ENCODE results near the gene TMEM87B. TPM values are rescaled to one million over a fixed set of nuclear protein-coding genes. Genes with fewer than 3 reads are reported as not detected.

Gene TMEM87B
- total RNA-seq, 4 donors from 2014 or later: 21.9 to 74.5 (median 60.7) TPM

- intact Hi-C loops (cut with DNase I; ENCODE audit: low total_unique reads): no loop called here
- H3K36me3 ChIP-seq: peaks cover 0 to 54% (median 17%) of the 10 kb centered on the region in 4 donors
- no peak overlapping the region for H3K27ac ChIP-seq
These were observed 37.4 kb downstream of the TMEM87B start for GRCh38 chr2:112092286-112093041.

DNA sequence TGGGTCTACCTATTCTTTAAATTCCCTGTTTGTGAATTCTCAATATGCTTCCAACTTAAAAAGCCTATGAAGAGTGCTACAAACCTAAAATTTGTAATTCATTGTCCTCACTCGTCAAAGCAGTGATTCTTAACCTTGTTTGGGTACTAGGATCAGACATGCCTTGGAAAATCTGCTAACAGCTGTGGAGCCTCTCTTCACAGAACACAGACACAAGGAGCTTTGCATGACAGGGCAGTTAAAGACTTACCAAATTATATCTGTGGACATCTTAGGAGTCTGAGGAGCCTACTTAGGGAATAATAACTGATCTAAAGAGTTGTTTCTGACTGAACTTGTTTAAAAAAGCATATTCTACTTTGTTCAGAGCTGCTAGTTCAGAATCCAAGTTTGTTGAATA is 38.1 kb downstream of the TMEM87B start:
- no peak for TF ChIP-seq EP300 (IDR thresholded peaks at IDR 0.05; ENCODE audit: low read depth)
- no peak for TF ChIP-seq POLR2AphosphoS5 (IDR thresholded peaks at IDR 0.05)
- TF ChIP-seq POLR2A (IDR thresholded peaks at IDR 0.05): no peak
- peaks cover 0 to 54% (median 17%) of the 10 kb centered on the region in 4 donors for H3K36me3 ChIP-seq

More at GRCh38 chr2:112092286-112093041, 37.4 kb downstream of the TMEM87B start:
- WGBS, 2 donors (ENCODE audit: low coverage in 1 of 2): 84 to 88% methylated on average over 6 of the region's 6 CpGs
- H3K4me3 ChIP-seq: no peak overlapping the region
- TF ChIP-seq CTCF (IDR thresholded peaks at IDR 0.05) (no peak), EP300 (IDR thresholded peaks at IDR 0.05; ENCODE audit: low read depth) (no peak), POLR2A (IDR thresholded peaks at IDR 0.05) (no peak), POLR2AphosphoS5 (IDR thresholded peaks at IDR 0.05) (no peak)
- DNase-seq: no peak
- H3K4me1 ChIP-seq: no peaks in the 10 kb centered on the region
- no peaks in the 10 kb centered on the region for H3K9me3 ChIP-seq
- no peaks in the 10 kb centered on the region for H3K27me3 ChIP-seq
- in situ Hi-C loops (cut with MboI; ENCODE audit: low pct_ligation_motif_present in 1 of 4, low pct_unique_long_range_greater_than_20kb in 1 of 4, low sequenced_read_pairs in 3 of 4): no loop called here

DNA sequence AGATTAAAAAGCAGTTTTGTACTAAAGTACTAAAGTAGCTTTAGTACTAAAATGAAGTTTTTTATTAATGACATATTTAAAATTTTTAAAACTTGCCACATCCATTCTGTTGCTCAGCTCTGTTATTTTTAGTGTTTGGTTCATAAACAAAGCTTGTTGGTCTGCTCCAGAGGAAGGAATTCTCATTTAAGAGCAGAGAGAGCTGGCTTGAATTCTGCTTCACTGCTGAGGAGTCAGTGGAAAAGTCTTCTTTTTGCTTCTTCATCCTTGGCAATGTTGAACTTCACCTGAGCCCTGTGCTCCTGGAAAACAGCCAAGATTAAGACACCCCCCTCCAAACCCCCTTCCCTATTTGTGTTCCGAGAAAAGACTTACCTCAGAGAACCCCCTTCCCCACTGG is 40.6 kb downstream of the TMEM87B start:
- in situ Hi-C loops (cut with MboI; ENCODE audit: low pct_ligation_motif_present in 1 of 4, low pct_unique_long_range_greater_than_20kb in 1 of 4, low sequenced_read_pairs in 3 of 4): no loop called here
- WGBS, 2 donors (ENCODE audit: low coverage in 1 of 2): 95% methylated on average over 1 of the region's 1 CpG; no CpG with 5 or more reads in 1 of the 2 donors
- Histone ChIP-seq H3K27me3 (no peaks in the 10 kb centered on the region), H3K4me1 (no peaks in the 10 kb centered on the region), H3K4me3 (no peak overlapping the region), H3K27ac (no peak overlapping the region), H3K36me3 (peaks cover 0 to 54% (median 20%) of the 10 kb centered on the region in 4 donors), H3K9me3 (no peaks in the 10 kb centered on the region)
- TF ChIP-seq CTCF (IDR thresholded peaks at IDR 0.05): no peak
- no peak for TF ChIP-seq POLR2AphosphoS5 (IDR thresholded peaks at IDR 0.05)
- TF ChIP-seq POLR2A (IDR thresholded peaks at IDR 0.05): no peak
- TF ChIP-seq EP300 (IDR thresholded peaks at IDR 0.05; ENCODE audit: low read depth): no peak
- intact Hi-C loops (cut with DNase I; ENCODE audit: low total_unique reads): no loop called here
- DNase-seq: no peak

More for the DNA sequence above, 38.1 kb downstream of the TMEM87B start:
- Histone ChIP-seq H3K27ac (no peak overlapping the region), H3K4me3 (no peak overlapping the region), H3K27me3 (no peaks in the 10 kb centered on the region), H3K9me3 (no peaks in the 10 kb centered on the region), H3K4me1 (no peaks in the 10 kb centered on the region)
- in situ Hi-C loops (cut with MboI; ENCODE audit: low pct_ligation_motif_present in 1 of 4, low pct_unique_long_range_greater_than_20kb in 1 of 4, low sequenced_read_pairs in 3 of 4): no loop called here
- intact Hi-C loops (cut with DNase I; ENCODE audit: low total_unique reads): no loop called here
- no peak for DNase-seq
- 40 to 73% methylated on average over 1 of the region's 1 CpG for WGBS, 2 donors (ENCODE audit: low coverage in 1 of 2)

DNA sequence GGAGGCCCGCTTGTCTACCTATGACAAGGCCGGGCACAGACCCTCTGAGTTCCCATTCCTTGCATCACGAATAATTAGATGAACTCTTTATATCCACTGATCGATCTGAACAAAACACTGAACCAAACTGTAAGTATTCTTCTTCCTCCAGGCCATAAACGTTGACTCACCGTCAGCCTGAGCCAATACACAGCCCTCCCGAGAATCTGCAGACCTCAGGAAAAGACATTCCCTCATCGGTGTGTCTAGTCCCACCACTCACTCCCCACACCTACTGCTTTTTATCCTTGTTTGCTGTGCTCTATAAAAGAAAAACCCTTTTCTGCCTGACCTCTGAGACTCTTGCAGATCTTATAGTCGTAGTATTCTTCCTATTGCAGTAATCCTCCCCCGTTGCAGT is 41.0 kb downstream of the TMEM87B start:
- intact Hi-C loops (cut with DNase I; ENCODE audit: low total_unique reads) (no loop called here), in situ Hi-C loops (cut with MboI; ENCODE audit: low pct_ligation_motif_present in 1 of 4, low pct_unique_long_range_greater_than_20kb in 1 of 4, low sequenced_read_pairs in 3 of 4) (no loop called here)
- no peaks in the 10 kb centered on the region for H3K4me1 ChIP-seq
- WGBS, 2 donors (ENCODE audit: low coverage in 1 of 2): 81 to 88% methylated on average over 10 of the region's 10 CpGs
- peaks cover 0 to 52% (median 21%) of the 10 kb centered on the region in 4 donors for H3K36me3 ChIP-seq
- no peak overlapping the region for H3K27ac ChIP-seq
- H3K9me3 ChIP-seq: no peaks in the 10 kb centered on the region
- no peak for DNase-seq
- no peaks in the 10 kb centered on the region for H3K27me3 ChIP-seq
- H3K4me3 ChIP-seq: no peak overlapping the region
- TF ChIP-seq CTCF (IDR thresholded peaks at IDR 0.05) (no peak), POLR2A (IDR thresholded peaks at IDR 0.05) (no peak), EP300 (IDR thresholded peaks at IDR 0.05; ENCODE audit: low read depth) (no peak), POLR2AphosphoS5 (IDR thresholded peaks at IDR 0.05) (no peak)

Measured in transverse colon (tissue), 4 donors.